Measurements from ENCODE around the gene MANEA. TPM values are rescaled to one million over a fixed set of nuclear protein-coding genes. Genes with fewer than 3 reads are reported as not detected.

MANEA gene
- total RNA-seq, 1 experiment from 2014 or later, result 19.2 TPM

DNA sequence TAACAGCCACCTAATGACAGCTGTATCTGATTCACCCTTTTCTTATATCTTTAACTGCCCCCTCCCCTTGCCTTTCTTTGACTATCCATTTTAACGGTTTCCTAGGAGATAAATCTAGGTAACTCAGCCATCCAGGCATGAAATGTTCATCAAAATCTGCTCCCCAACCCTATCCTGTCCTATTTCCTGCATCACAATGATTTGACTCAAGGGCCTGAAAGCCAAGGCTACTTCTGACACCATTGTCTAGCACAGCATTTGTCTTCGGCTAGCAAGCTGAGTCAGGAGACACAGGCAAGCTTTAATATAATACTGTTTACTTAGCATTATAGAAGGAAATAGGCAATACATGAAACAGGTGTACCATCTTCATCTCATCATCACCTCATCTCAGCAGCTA lies 31.6 kb upstream of the MANEA start:
- POLR2A ChIA-PET (ENCODE audit: low non-redundant PET), result no interaction called here
- Histone ChIP-seq H3K36me3 (ENCODE audit: insufficient read depth, low read length, poor library complexity, severe bottlenecking) (no peaks in the 10 kb centered on the region), H3K27me3 (replicated peaks; ENCODE audit: insufficient read depth, low read depth, low read length, poor library complexity) (no peaks in the 10 kb centered on the region), H3K4me3 (ENCODE audit: low read depth, low read length, poor library complexity, severe bottlenecking) (no peak overlapping the region), H3K4me1 (ENCODE audit: insufficient read depth, low read length, poor library complexity, severe bottlenecking) (no peaks in the 10 kb centered on the region), H3K27ac (ENCODE audit: low read depth, low read length, poor library complexity, severe bottlenecking) (no peak overlapping the region), H3K9me3 (ENCODE audit: low read depth, low read length, poor library complexity, severe bottlenecking) (no peaks in the 10 kb centered on the region)
- no peak for DNase-seq (ENCODE audit: low spot score)
- intact Hi-C loops (cut with micrococcal nuclease; ENCODE audit: unreplicated experiment), result no loop called here
- no peak for TF ChIP-seq EZH2 (IDR thresholded peaks at IDR 0.05; ENCODE audit: borderline replicate concordance, low read depth, low read length, poor library complexity, severe bottlenecking)
- TF ChIP-seq, protein P1, sequence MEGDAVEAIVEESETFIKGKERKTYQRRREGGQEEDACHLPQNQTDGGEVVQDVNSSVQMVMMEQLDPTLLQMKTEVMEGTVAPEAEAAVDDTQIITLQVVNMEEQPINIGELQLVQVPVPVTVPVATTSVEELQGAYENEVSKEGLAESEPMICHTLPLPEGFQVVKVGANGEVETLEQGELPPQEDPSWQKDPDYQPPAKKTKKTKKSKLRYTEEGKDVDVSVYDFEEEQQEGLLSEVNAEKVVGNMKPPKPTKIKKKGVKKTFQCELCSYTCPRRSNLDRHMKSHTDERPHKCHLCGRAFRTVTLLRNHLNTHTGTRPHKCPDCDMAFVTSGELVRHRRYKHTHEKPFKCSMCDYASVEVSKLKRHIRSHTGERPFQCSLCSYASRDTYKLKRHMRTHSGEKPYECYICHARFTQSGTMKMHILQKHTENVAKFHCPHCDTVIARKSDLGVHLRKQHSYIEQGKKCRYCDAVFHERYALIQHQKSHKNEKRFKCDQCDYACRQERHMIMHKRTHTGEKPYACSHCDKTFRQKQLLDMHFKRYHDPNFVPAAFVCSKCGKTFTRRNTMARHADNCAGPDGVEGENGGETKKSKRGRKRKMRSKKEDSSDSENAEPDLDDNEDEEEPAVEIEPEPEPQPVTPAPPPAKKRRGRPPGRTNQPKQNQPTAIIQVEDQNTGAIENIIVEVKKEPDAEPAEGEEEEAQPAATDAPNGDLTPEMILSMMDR (conservative IDR thresholded peaks at IDR 0.05; ENCODE audit: low read depth, low read length), result no peak
- CTCF ChIA-PET, result no interaction called here
- no TSS peak for BruUV-seq (replicated peaks)

DNA sequence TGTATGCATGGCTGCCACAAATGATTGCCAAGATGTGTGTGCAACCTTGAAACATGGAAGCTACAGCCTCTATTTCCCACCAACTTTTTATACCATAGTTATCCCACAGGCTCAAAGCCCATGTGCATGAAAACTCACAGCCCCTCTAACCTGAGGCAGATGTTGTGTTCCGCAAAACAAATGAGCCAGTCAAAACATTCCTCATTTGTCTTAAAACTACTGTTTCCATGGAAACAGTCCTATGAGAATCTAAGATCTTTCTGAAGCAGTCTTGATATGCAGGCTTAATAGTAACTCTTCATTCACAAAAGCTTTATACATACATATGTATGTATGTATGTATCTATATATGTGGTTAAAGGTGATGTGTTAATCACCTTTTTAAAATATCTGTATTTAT lies 31.2 kb upstream of the MANEA start:
- ChIA-PET POLR2A (ENCODE audit: low non-redundant PET) (no interaction called here), CTCF (no interaction called here)
- no peak overlapping the region for H3K27ac ChIP-seq (ENCODE audit: low read depth, low read length, poor library complexity, severe bottlenecking)
- DNase-seq (ENCODE audit: low spot score), result no peak
- H3K4me3 ChIP-seq (ENCODE audit: low read depth, low read length, poor library complexity, severe bottlenecking), result no peak overlapping the region
- BruUV-seq (replicated peaks), result no TSS peak
- no peaks in the 10 kb centered on the region for H3K9me3 ChIP-seq (ENCODE audit: low read depth, low read length, poor library complexity, severe bottlenecking)
- H3K36me3 ChIP-seq (ENCODE audit: insufficient read depth, low read length, poor library complexity, severe bottlenecking), result no peaks in the 10 kb centered on the region
- TF ChIP-seq, protein P1 (conservative IDR thresholded peaks at IDR 0.05; ENCODE audit: low read depth, low read length), result no peak
- no peak for TF ChIP-seq EZH2 (IDR thresholded peaks at IDR 0.05; ENCODE audit: borderline replicate concordance, low read depth, low read length, poor library complexity, severe bottlenecking)
- no peaks in the 10 kb centered on the region for H3K4me1 ChIP-seq (ENCODE audit: insufficient read depth, low read length, poor library complexity, severe bottlenecking)
- no peaks in the 10 kb centered on the region for H3K27me3 ChIP-seq (replicated peaks; ENCODE audit: insufficient read depth, low read depth, low read length, poor library complexity)
- intact Hi-C loops (cut with micrococcal nuclease; ENCODE audit: unreplicated experiment), result no loop called here

DNA sequence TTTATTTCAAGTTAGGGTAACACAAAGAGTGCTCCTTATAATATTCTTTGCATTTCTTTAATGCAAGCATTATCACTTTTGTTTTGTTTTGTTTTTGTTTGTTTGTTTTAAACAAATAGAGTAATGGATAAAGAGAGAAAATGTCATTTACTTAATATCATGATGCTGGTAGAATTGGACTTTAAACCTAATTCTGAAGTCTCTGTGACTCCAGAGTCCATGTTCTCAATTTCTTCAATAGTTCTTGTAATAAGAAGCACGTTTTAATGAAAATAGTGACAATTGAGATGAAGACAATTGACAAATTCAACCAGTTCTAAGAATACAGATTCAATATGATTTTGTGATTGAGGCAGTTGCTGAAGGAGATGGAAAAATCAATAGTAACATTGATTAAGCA lies 30.3 kb upstream of the MANEA start:
- Histone ChIP-seq H3K36me3 (ENCODE audit: insufficient read depth, low read length, poor library complexity, severe bottlenecking) (no peaks in the 10 kb centered on the region), H3K27me3 (replicated peaks; ENCODE audit: insufficient read depth, low read depth, low read length, poor library complexity) (no peaks in the 10 kb centered on the region), H3K27ac (ENCODE audit: low read depth, low read length, poor library complexity, severe bottlenecking) (no peak overlapping the region), H3K4me3 (ENCODE audit: low read depth, low read length, poor library complexity, severe bottlenecking) (no peak overlapping the region), H3K9me3 (ENCODE audit: low read depth, low read length, poor library complexity, severe bottlenecking) (no peaks in the 10 kb centered on the region), H3K4me1 (ENCODE audit: insufficient read depth, low read length, poor library complexity, severe bottlenecking) (no peaks in the 10 kb centered on the region)
- BruUV-seq (replicated peaks), result no TSS peak
- intact Hi-C loops (cut with micrococcal nuclease; ENCODE audit: unreplicated experiment), result no loop called here
- CTCF ChIA-PET, result no interaction called here
- no peak for DNase-seq (ENCODE audit: low spot score)
- POLR2A ChIA-PET (ENCODE audit: low non-redundant PET), result interaction anchor here (0.7 kb wide), 1 partner anchor 34 kb away, joined by 4 read pairs; no protein-coding TSS in a partner anchor
- TF ChIP-seq EZH2 (IDR thresholded peaks at IDR 0.05; ENCODE audit: borderline replicate concordance, low read depth, low read length, poor library complexity, severe bottlenecking), result no peak
- TF ChIP-seq, protein P1 (conservative IDR thresholded peaks at IDR 0.05; ENCODE audit: low read depth, low read length), result no peak
